ENCODE results near the gene EIF1.

DNA sequence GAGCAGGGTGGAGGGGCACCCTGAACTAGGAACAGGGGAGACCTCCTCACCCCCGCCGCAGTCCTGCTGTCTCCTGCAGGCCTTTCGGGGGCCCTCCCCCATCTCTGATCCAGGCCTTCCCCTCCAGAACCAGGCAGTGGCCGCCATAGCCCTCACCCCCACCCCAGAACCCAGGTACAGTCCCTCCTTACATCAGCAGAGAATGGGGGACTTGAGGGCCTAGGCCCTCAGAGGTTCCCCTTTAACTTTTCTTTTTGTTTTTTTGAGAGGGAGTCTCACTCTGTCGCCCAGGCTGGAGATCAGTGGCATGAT lies 50.1 kb downstream of the EIF1 start:
- TF ChIP-seq, protein P1, sequence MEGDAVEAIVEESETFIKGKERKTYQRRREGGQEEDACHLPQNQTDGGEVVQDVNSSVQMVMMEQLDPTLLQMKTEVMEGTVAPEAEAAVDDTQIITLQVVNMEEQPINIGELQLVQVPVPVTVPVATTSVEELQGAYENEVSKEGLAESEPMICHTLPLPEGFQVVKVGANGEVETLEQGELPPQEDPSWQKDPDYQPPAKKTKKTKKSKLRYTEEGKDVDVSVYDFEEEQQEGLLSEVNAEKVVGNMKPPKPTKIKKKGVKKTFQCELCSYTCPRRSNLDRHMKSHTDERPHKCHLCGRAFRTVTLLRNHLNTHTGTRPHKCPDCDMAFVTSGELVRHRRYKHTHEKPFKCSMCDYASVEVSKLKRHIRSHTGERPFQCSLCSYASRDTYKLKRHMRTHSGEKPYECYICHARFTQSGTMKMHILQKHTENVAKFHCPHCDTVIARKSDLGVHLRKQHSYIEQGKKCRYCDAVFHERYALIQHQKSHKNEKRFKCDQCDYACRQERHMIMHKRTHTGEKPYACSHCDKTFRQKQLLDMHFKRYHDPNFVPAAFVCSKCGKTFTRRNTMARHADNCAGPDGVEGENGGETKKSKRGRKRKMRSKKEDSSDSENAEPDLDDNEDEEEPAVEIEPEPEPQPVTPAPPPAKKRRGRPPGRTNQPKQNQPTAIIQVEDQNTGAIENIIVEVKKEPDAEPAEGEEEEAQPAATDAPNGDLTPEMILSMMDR (IDR thresholded peaks at IDR 0.05), result no peak
- no peak for TF ChIP-seq POLR2A (IDR thresholded peaks at IDR 0.05)
